Activated T-cell treated with anti-CD3 and anti-CD28 coated beads, Interleukin-2, amount 50 U/mL, for 72 hours (primary cell): ENCODE data around the gene RPS19. TPM values are rescaled to one million over a fixed set of nuclear protein-coding genes. Genes with fewer than 3 reads are reported as not detected.

Experiments
- ATAC-seq, 2 donors: fragments of 150-1000 bp; cut with Tn5 transposase; replicated peaks in 1 of 2; 2 replicates each; pipeline ENCODE4 v1.10.0; 2021; ENCODE audit warnings: moderate library complexity in 2 of 2, mild to moderate bottlenecking in 1 of 2
- DNase-seq, 2 donors: peaks; one replicate each; pipeline ENCODE4 v3.0.0; 2021 to 2022; ENCODE audit warnings: mixed read lengths in 1 of 2
- H3K27ac Mint-ChIP-seq: one replicate; pipeline ENCODE4 v1.8.0; 2022; ENCODE audit warnings: mild to moderate bottlenecking, moderate library complexity, mixed read lengths
- H3K27me3 Mint-ChIP-seq: one replicate; pipeline ENCODE4 v1.8.0; 2022; ENCODE audit warnings: low read depth, mixed read lengths
- H3K36me3 Mint-ChIP-seq, 2 donors: one replicate each; pipeline ENCODE4 v1.8.0; 2022; ENCODE audit warnings: mixed read lengths in 2 of 2, mild to moderate bottlenecking in 1 of 2; ENCODE audit not compliant: insufficient read depth in 2 of 2
- H3K4me1 Mint-ChIP-seq: one replicate; pipeline ENCODE4 v1.8.0; 2022; ENCODE audit warnings: low read depth, mixed read lengths
- H3K4me3 Mint-ChIP-seq, 2 donors: one replicate each; pipeline ENCODE4 v1.8.0; 2022; ENCODE audit warnings: mild to moderate bottlenecking in 2 of 2, mixed read lengths in 2 of 2, moderate library complexity in 2 of 2
- H3K9me3 Mint-ChIP-seq, 2 donors: one replicate each; pipeline ENCODE4 v1.8.0; 2022; ENCODE audit warnings: mixed read lengths in 2 of 2
- total RNA-seq, 2 donors: library from RNA; stranded (reverse); gene quantifications; one replicate each; pipeline ENCODE4 v1.2.3, GENCODE V29; 2022

The RPS19 gene
- total RNA-seq, 2 donors from 2014 or later, result 4,101 to 4,133 TPM

- no peak overlapping the region for H3K4me3 Mint-ChIP-seq
- no peak overlapping the region for H3K27ac Mint-ChIP-seq
- no peaks in the 10 kb centered on the region for H3K27me3 Mint-ChIP-seq
- H3K9me3 Mint-ChIP-seq, result no peaks in the 10 kb centered on the region
- DNase-seq (no peak), ATAC-seq (no peak)
- no peaks in the 10 kb centered on the region for H3K4me1 Mint-ChIP-seq
- no peaks in the 10 kb centered on the region for H3K36me3 Mint-ChIP-seq
Observed at GRCh38 chr19:41845051-41845590, 14.9 kb upstream of the RPS19 start.

GRCh38 chr19:41847351-41848105 lies 12.5 kb upstream of the RPS19 start:
- Mint-ChIP-seq H3K27ac (no peak overlapping the region), H3K9me3 (no peaks in the 10 kb centered on the region), H3K27me3 (peaks cover 7% of the 10 kb centered on the region), H3K36me3 (no peaks in the 10 kb centered on the region), H3K4me3 (no peak overlapping the region), H3K4me1 (no peaks in the 10 kb centered on the region)
- ATAC-seq (no peak), DNase-seq (no peak)

GRCh38 chr19:41848666-41849065 lies 11.4 kb upstream of the RPS19 start:
- no peak overlapping the region for H3K27ac Mint-ChIP-seq
- DNase-seq, result no peak
- H3K4me1 Mint-ChIP-seq, result no peaks in the 10 kb centered on the region
- no peaks in the 10 kb centered on the region for H3K36me3 Mint-ChIP-seq
- H3K27me3 Mint-ChIP-seq, result peaks cover 7% of the 10 kb centered on the region
- H3K4me3 Mint-ChIP-seq, result no peak overlapping the region
- no peak for ATAC-seq
- no peaks in the 10 kb centered on the region for H3K9me3 Mint-ChIP-seq

GRCh38 chr19:41849067-41849466 lies 11.0 kb upstream of the RPS19 start:
- no peaks in the 10 kb centered on the region for H3K4me1 Mint-ChIP-seq
- H3K27me3 Mint-ChIP-seq, result peaks cover 7% of the 10 kb centered on the region
- DNase-seq (no peak), ATAC-seq (no peak)
- no peaks in the 10 kb centered on the region for H3K9me3 Mint-ChIP-seq
- H3K27ac Mint-ChIP-seq, result no peak overlapping the region
- no peak overlapping the region for H3K4me3 Mint-ChIP-seq
- no peaks in the 10 kb centered on the region for H3K36me3 Mint-ChIP-seq

GRCh38 chr19:41850381-41850780 lies 9.7 kb upstream of the RPS19 start:
- H3K27me3 Mint-ChIP-seq, result peaks cover 12% of the 10 kb centered on the region
- DNase-seq (no peak), ATAC-seq (no peak)
- H3K36me3 Mint-ChIP-seq, result no peaks in the 10 kb centered on the region
- no peak overlapping the region for H3K27ac Mint-ChIP-seq
- H3K4me1 Mint-ChIP-seq, result no peaks in the 10 kb centered on the region
- H3K4me3 Mint-ChIP-seq, result no peak overlapping the region
- H3K9me3 Mint-ChIP-seq, result no peaks in the 10 kb centered on the region

GRCh38 chr19:41851456-41851855 lies 8.6 kb upstream of the RPS19 start:
- Mint-ChIP-seq H3K4me3 (no peak overlapping the region), H3K36me3 (no peaks in the 10 kb centered on the region), H3K4me1 (no peaks in the 10 kb centered on the region), H3K27me3 (peaks cover 12% of the 10 kb centered on the region), H3K9me3 (no peaks in the 10 kb centered on the region), H3K27ac (no peak overlapping the region)
- DNase-seq, result no peak
- ATAC-seq, result no peak

GRCh38 chr19:41853344-41853743 lies 6.7 kb upstream of the RPS19 start:
- Mint-ChIP-seq H3K4me3 (no peak overlapping the region), H3K9me3 (no peaks in the 10 kb centered on the region), H3K4me1 (no peaks in the 10 kb centered on the region), H3K27ac (no peak overlapping the region), H3K27me3 (peaks cover 12% of the 10 kb centered on the region), H3K36me3 (no peaks in the 10 kb centered on the region)
- DNase-seq (no peak), ATAC-seq (no peak)

- H3K4me1 Mint-ChIP-seq, result no peaks in the 10 kb centered on the region
- H3K36me3 Mint-ChIP-seq, result no peaks in the 10 kb centered on the region
- DNase-seq (no peak), ATAC-seq (no peak)
- no peak overlapping the region for H3K27ac Mint-ChIP-seq
- peaks cover 12% of the 10 kb centered on the region for H3K27me3 Mint-ChIP-seq
- H3K9me3 Mint-ChIP-seq, result no peaks in the 10 kb centered on the region
- no peak overlapping the region for H3K4me3 Mint-ChIP-seq
Observed at GRCh38 chr19:41853768-41854167, 6.3 kb upstream of the RPS19 start.

- Mint-ChIP-seq H3K4me3 (peak overlapping the region; percentile 91 to 99), H3K36me3 (peaks cover 25 to 36% of the 10 kb centered on the region in 2 donors), H3K4me1 (peaks cover 41% of the 10 kb centered on the region), H3K27me3 (peaks cover 5% of the 10 kb centered on the region), H3K9me3 (no peaks in the 10 kb centered on the region), H3K27ac (peak overlapping the region; percentile 98)
- DNase-seq (no peak), ATAC-seq (no peak)
Observed at GRCh38 chr19:41859213-41859617, 840 bp upstream of the RPS19 start.

GRCh38 chr19:41860419-41861115 lies 512 bp downstream of the RPS19 start:
- no peaks in the 10 kb centered on the region for H3K9me3 Mint-ChIP-seq
- H3K4me1 Mint-ChIP-seq, result peaks cover 52% of the 10 kb centered on the region
- no peaks in the 10 kb centered on the region for H3K27me3 Mint-ChIP-seq
- peaks cover 25 to 44% of the 10 kb centered on the region in 2 donors for H3K36me3 Mint-ChIP-seq
- no peak for ATAC-seq
- no peak for DNase-seq
- peak overlapping the region; percentile 91 to 99 for H3K4me3 Mint-ChIP-seq
- H3K27ac Mint-ChIP-seq, result peak overlapping the region; percentile 86

GRCh38 chr19:41861116-41861768 lies 1.2 kb downstream of the RPS19 start:
- peak overlapping the region; percentile 91 to 99 for H3K4me3 Mint-ChIP-seq
- DNase-seq (no peak), ATAC-seq (no peak)
- H3K27ac Mint-ChIP-seq, result peak overlapping the region; percentile 86
- H3K9me3 Mint-ChIP-seq, result no peaks in the 10 kb centered on the region
- H3K4me1 Mint-ChIP-seq, result peaks cover 58% of the 10 kb centered on the region
- no peaks in the 10 kb centered on the region for H3K27me3 Mint-ChIP-seq
- H3K36me3 Mint-ChIP-seq, result peaks cover 25 to 51% of the 10 kb centered on the region in 2 donors

- H3K36me3 Mint-ChIP-seq, result peaks cover 25 to 57% of the 10 kb centered on the region in 2 donors
- peak overlapping the region; percentile 86 for H3K27ac Mint-ChIP-seq
- no peaks in the 10 kb centered on the region for H3K27me3 Mint-ChIP-seq
- peak overlapping the region; percentile 91 to 99 for H3K4me3 Mint-ChIP-seq
- H3K4me1 Mint-ChIP-seq, result peaks cover 64% of the 10 kb centered on the region
- no peak for DNase-seq
- no peaks in the 10 kb centered on the region for H3K9me3 Mint-ChIP-seq
- ATAC-seq, result no peak
Observed at GRCh38 chr19:41861846-41862245, 1.8 kb downstream of the RPS19 start.

- no peaks in the 10 kb centered on the region for H3K27me3 Mint-ChIP-seq
- H3K4me1 Mint-ChIP-seq, result peaks cover 67% of the 10 kb centered on the region
- peak overlapping the region; percentile 86 for H3K27ac Mint-ChIP-seq
- ATAC-seq (no peak), DNase-seq (no peak)
- peaks cover 25 to 57% of the 10 kb centered on the region in 2 donors for H3K36me3 Mint-ChIP-seq
- no peaks in the 10 kb centered on the region for H3K9me3 Mint-ChIP-seq
- H3K4me3 Mint-ChIP-seq, result peak overlapping the region; percentile 91 to 99
Observed at GRCh38 chr19:41862445-41862986, 2.5 kb downstream of the RPS19 start.
